Activated T-helper 1 cell treated with Interleukin-2 at 50 U/mL for 16 hours (primary cell): Measurements from ENCODE around the gene TENT5C.

ENCODE experiments used
- DNase-seq: peaks from one replicate; pipeline ENCODE4 v3.0.0-alpha.2; 2020; ENCODE audit warnings: low read depth

TENT5C gene

GRCh38 chr1:117657949-117658660, 52.3 kb downstream of the TENT5C start:
- DNase-seq, result no peak

GRCh38 chr1:117658676-117659075, 52.8 kb downstream of the TENT5C start:
- peak; percentile 58 for DNase-seq

- no peak for DNase-seq
Measured at GRCh38 chr1:117659550-117660270, 53.9 kb downstream of the TENT5C start.

GRCh38 chr1:117660271-117660965, 54.6 kb downstream of the TENT5C start:
- no peak for DNase-seq

GRCh38 chr1:117661027-117661426, 55.2 kb downstream of the TENT5C start:
- no peak for DNase-seq

GRCh38 chr1:117662667-117663066, 56.8 kb downstream of the TENT5C start:
- DNase-seq, result no peak

- no peak for DNase-seq
Measured at GRCh38 chr1:117663156-117663902, 57.5 kb downstream of the TENT5C start.

- DNase-seq, result peak; percentile 15
Measured at GRCh38 chr1:117664314-117664713, 58.5 kb downstream of the TENT5C start.

GRCh38 chr1:117665556-117666270, 59.9 kb downstream of the TENT5C start:
- no peak for DNase-seq

- DNase-seq, result no peak
Measured at GRCh38 chr1:117669572-117669971, 63.7 kb downstream of the TENT5C start.

GRCh38 chr1:117670976-117671780, 65.3 kb downstream of the TENT5C start:
- DNase-seq, result no peak

GRCh38 chr1:117671781-117672501, 66.1 kb downstream of the TENT5C start:
- no peak for DNase-seq

- DNase-seq, result no peak
Measured at GRCh38 chr1:117672756-117673155, 66.9 kb downstream of the TENT5C start.

GRCh38 chr1:117673405-117673804, 67.6 kb downstream of the TENT5C start:
- DNase-seq, result no peak

GRCh38 chr1:117674521-117675400, 68.9 kb downstream of the TENT5C start:
- peak; percentile 26 for DNase-seq

GRCh38 chr1:117675907-117676430, 70.1 kb downstream of the TENT5C start:
- no peak for DNase-seq

GRCh38 chr1:117676615-117677130, 70.8 kb downstream of the TENT5C start:
- DNase-seq, result no peak
